Smooth muscle cell (in vitro differentiated cells): ENCODE data around the gene LRCH1. TPM values are rescaled to one million over a fixed set of nuclear protein-coding genes. Genes with fewer than 3 reads are reported as not detected.

Experiments used
- DNase-seq: peaks from one replicate; lab custom pipeline; 2025; ENCODE audit not compliant: unreplicated experiment; lab: John Stamatoyannopoulos, UW
- H2AFZ ChIP-seq: fragments of 200-600 bp; sonication (generic); 2 replicates; pipeline ENCODE4 v1.6.0; 2016; ENCODE audit warnings: antibody characterized with exemption, low read depth, mild to moderate bottlenecking
- H3F3A ChIP-seq: fragments of 200-600 bp; sonication (generic); 2 replicates; pipeline ENCODE4 v1.6.0; 2017; ENCODE audit warnings: antibody characterized with exemption, low read depth
- H3K27ac ChIP-seq: fragments of 200-600 bp; sonication (generic); 2 replicates; pipeline ENCODE4 v1.5.1; 2016; ENCODE audit warnings: low read depth, mild to moderate bottlenecking
- H3K27me3 ChIP-seq: fragments of 200-600 bp; sonication (generic); 2 replicates; pipeline ENCODE4 v1.6.1; 2016; ENCODE audit warnings: low read depth, mild to moderate bottlenecking
- H3K36me3 ChIP-seq: fragments of 200-600 bp; sonication (generic); 2 replicates; pipeline ENCODE4 v1.5.1; 2016; ENCODE audit warnings: low read depth
- H3K4me1 ChIP-seq: fragments of 200-600 bp; sonication (generic); 2 replicates; pipeline ENCODE4 v1.5.1; 2016; ENCODE audit warnings: low read depth
- H3K4me2 ChIP-seq: fragments of 200-600 bp; sonication (generic); 2 replicates; pipeline ENCODE4 v1.6.0; 2016; ENCODE audit warnings: mild to moderate bottlenecking
- H3K4me3 ChIP-seq: fragments of 200-600 bp; sonication (generic); 2 replicates; pipeline ENCODE4 v1.5.1; 2016; ENCODE audit warnings: mild to moderate bottlenecking
- H3K79me2 ChIP-seq: fragments of 200-600 bp; sonication (generic); 2 replicates; pipeline ENCODE4 v1.6.0; 2016; ENCODE audit warnings: low read depth, mild to moderate bottlenecking
- H3K9ac ChIP-seq: fragments of 200-600 bp; sonication (generic); 2 replicates; pipeline ENCODE4 v1.6.0; 2016; ENCODE audit warnings: low read depth
- H3K9me3 ChIP-seq: fragments of 200-600 bp; sonication (generic); replicated peaks from 2 replicates; pipeline ENCODE4 v1.5.1; 2016; ENCODE audit warnings: low read depth
- H4K20me1 ChIP-seq: fragments of 200-600 bp; sonication (generic); 2 replicates; pipeline ENCODE4 v1.6.0; 2016; ENCODE audit warnings: low read depth
- WGBS: methylation state at CpG from one replicate; pipeline ENCODE4 v1.1.7; 2016; ENCODE audit warnings: low lambda C conversion rate; 5-methylcytosine and 5-hydroxymethylcytosine counted together
- polyA plus RNA-seq: library from polyadenylated mRNA; unstranded; fragments of >200 nt; fragmentation: Nextera tagmentation; extraction: Ambion mirVana; gene quantifications from 2 replicates; pipeline ENCODE4 v1.2.1, GENCODE V29; 2016
- total RNA-seq: library from RNA; depleted of rRNA; stranded (reverse); fragments of >200 nt; gene quantifications from 2 replicates; pipeline ENCODE4 v1.2.3, GENCODE V29; 2014
- TF ChIP-seq, protein P1 (sequence below): fragments of 200-600 bp; sonication (generic); IDR thresholded peaks from 2 replicates; pipeline ENCODE4 v1.5.1; 2017; ENCODE audit warnings: borderline replicate concordance, mild to moderate bottlenecking, antibody characterized with exemption; ENCODE audit not compliant: insufficient read depth, poor library complexity, severe bottlenecking

Gene LRCH1
- total and polyA plus RNA-seq, 2 experiments from 2014 or later, result 9.4 to 27.7 TPM

- TF ChIP-seq, protein P1, sequence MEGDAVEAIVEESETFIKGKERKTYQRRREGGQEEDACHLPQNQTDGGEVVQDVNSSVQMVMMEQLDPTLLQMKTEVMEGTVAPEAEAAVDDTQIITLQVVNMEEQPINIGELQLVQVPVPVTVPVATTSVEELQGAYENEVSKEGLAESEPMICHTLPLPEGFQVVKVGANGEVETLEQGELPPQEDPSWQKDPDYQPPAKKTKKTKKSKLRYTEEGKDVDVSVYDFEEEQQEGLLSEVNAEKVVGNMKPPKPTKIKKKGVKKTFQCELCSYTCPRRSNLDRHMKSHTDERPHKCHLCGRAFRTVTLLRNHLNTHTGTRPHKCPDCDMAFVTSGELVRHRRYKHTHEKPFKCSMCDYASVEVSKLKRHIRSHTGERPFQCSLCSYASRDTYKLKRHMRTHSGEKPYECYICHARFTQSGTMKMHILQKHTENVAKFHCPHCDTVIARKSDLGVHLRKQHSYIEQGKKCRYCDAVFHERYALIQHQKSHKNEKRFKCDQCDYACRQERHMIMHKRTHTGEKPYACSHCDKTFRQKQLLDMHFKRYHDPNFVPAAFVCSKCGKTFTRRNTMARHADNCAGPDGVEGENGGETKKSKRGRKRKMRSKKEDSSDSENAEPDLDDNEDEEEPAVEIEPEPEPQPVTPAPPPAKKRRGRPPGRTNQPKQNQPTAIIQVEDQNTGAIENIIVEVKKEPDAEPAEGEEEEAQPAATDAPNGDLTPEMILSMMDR, result no peak
- Histone ChIP-seq H2AFZ (no peak overlapping the region), H3K4me2 (peak overlapping the region; percentile 31), H3F3A (no peaks in the 10 kb centered on the region), H3K27me3 (no peaks in the 10 kb centered on the region), H3K4me1 (peaks cover 8% of the 10 kb centered on the region), H3K9me3 (no peaks in the 10 kb centered on the region), H4K20me1 (peaks cover 100% of the 10 kb centered on the region), H3K27ac (no peak overlapping the region), H3K36me3 (no peaks in the 10 kb centered on the region), H3K4me3 (no peak overlapping the region), H3K79me2 (peaks cover 98% of the 10 kb centered on the region), H3K9ac (no peak overlapping the region)
- whole genome bisulfite sequencing, result 64% methylated on average over 1 of the region's 1 CpG
- no peak for DNase-seq
These were observed 8.7 kb downstream of the LRCH1 start for GRCh38 chr13:46561691-46562090.

DNA sequence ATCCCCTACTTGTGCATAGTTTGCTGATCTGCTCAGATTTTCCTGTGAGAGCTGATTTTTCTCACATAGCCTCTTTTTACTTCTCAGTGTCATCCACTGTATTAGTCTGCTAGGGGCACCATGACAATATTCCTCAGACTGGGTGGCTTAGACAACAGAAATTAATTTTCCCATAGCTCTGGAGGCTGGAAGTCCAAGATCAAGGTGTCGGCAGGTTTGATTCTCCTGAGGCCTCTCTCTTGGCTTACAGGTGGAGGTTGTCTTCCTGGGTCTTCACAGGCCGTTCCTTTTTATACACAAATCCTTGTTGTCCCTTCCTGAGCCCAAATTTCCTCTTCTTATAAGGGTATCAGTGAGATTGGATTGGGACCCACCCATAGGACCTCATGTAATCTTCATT, 9.2 kb downstream of the LRCH1 start:
- Histone ChIP-seq H3K9ac (no peak overlapping the region), H3K27ac (no peak overlapping the region), H3K79me2 (peaks cover 98% of the 10 kb centered on the region), H2AFZ (no peak overlapping the region), H3K4me3 (no peak overlapping the region), H3K27me3 (no peaks in the 10 kb centered on the region), H4K20me1 (peaks cover 100% of the 10 kb centered on the region), H3K4me1 (peaks cover 8% of the 10 kb centered on the region), H3K4me2 (no peak overlapping the region), H3K9me3 (no peaks in the 10 kb centered on the region), H3K36me3 (no peaks in the 10 kb centered on the region), H3F3A (no peaks in the 10 kb centered on the region)
- no peak for DNase-seq
- WGBS, result 98% methylated on average over 2 of the region's 2 CpGs
- TF ChIP-seq, protein P1, result no peak

- Histone ChIP-seq H3K79me2 (peaks cover 98% of the 10 kb centered on the region), H3K4me2 (no peak overlapping the region), H4K20me1 (peaks cover 100% of the 10 kb centered on the region), H3K36me3 (no peaks in the 10 kb centered on the region), H3K4me3 (no peak overlapping the region), H3K27me3 (no peaks in the 10 kb centered on the region), H3K27ac (no peak overlapping the region), H2AFZ (no peak overlapping the region), H3K9ac (no peak overlapping the region), H3K4me1 (peaks cover 12% of the 10 kb centered on the region), H3F3A (no peaks in the 10 kb centered on the region), H3K9me3 (no peaks in the 10 kb centered on the region)
- WGBS, result 96% methylated on average over 5 of the region's 5 CpGs
- DNase-seq, result no peak
- TF ChIP-seq, protein P1, result no peak
These were observed 9.6 kb downstream of the LRCH1 start for GRCh38 chr13:46562581-46562980.
